ENCODE data around the gene PLCG1. TPM values are rescaled to one million over a fixed set of nuclear protein-coding genes. Genes with fewer than 3 reads are reported as not detected.
A peak's percentile ranks its signal among the peaks of the same experiment; 100 is the strongest.

Gene PLCG1
- total and polyA plus RNA-seq, 9 of the 15 experiments (the other 6 are each of a cell fraction or from before 2014, with no cell fraction given): 1.7 to 67.0 (median 34.8) TPM

GRCh38 chr20:41137614-41138474, 501 bp downstream of the PLCG1 start (continued):
- peak; percentile 9; the same call in 1 of the 2 replicates for TF ChIP-seq REST (IDR thresholded peaks at IDR 0.05; ENCODE audit: borderline replicate concordance)
- no peak for TF ChIP-seq REST (CRISPR knock-in tag; IDR thresholded peaks at IDR 0.05; ENCODE audit: low read depth)
- no peak for TF ChIP-seq TRIM28 (IDR thresholded peaks at IDR 0.05)
- TF ChIP-seq POLR2A (conservative IDR thresholded peaks at IDR 0.05): peak; percentile 40
- no peak; the same call in 1 of the 2 replicates for TF ChIP-seq ZNF766 (CRISPR knock-in tag; conservative IDR thresholded peaks at IDR 0.05)
- TF ChIP-seq, protein P1, sequence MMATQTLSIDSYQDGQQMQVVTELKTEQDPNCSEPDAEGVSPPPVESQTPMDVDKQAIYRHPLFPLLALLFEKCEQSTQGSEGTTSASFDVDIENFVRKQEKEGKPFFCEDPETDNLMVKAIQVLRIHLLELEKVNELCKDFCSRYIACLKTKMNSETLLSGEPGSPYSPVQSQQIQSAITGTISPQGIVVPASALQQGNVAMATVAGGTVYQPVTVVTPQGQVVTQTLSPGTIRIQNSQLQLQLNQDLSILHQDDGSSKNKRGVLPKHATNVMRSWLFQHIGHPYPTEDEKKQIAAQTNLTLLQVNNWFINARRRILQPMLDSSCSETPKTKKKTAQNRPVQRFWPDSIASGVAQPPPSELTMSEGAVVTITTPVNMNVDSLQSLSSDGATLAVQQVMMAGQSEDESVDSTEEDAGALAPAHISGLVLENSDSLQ (IDR thresholded peaks at IDR 0.05): 0 out of 2 replicates have a peak, but pooled peaks have one; percentile 11
- no peak for TF ChIP-seq NRF1 (conservative IDR thresholded peaks at IDR 0.05 in 1 of 2, IDR thresholded peaks at IDR 0.05 in 1 of 2)
- peak; percentile 42 for TF ChIP-seq HMGN3 (IDR thresholded peaks at IDR 0.05; ENCODE audit: borderline replicate concordance, extremely low read depth, insufficient read length, low read depth, low read length)
- no peak for TF ChIP-seq ELF1 (tag; IDR thresholded peaks at IDR 0.05)
- no peak for TF ChIP-seq SRF (CRISPR knock-in tag; IDR thresholded peaks at IDR 0.05)
- TF ChIP-seq, protein P2, sequence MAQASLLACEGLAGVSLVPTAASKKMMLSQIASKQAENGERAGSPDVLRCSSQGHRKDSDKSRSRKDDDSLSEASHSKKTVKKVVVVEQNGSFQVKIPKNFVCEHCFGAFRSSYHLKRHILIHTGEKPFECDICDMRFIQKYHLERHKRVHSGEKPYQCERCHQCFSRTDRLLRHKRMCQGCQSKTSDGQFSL (CRISPR knock-in tag; IDR thresholded peaks at IDR 0.05): peak; percentile 82
- TF ChIP-seq, protein P2 (tag; IDR thresholded peaks at IDR 0.05): peak in 1 of 2 experiments; percentile 80; a peak in 1 of 4 replicates
- no peak for TF ChIP-seq ZNF165 (CRISPR knock-in tag; IDR thresholded peaks at IDR 0.05; ENCODE audit: borderline replicate concordance)
- no peak for TF ChIP-seq HDAC2 (IDR thresholded peaks at IDR 0.05)
- peak; percentile 85; the same call in 1 of the 2 replicates for TF ChIP-seq ZZZ3 (IDR thresholded peaks at IDR 0.05)
- TF ChIP-seq MTA3 (IDR thresholded peaks at IDR 0.05; ENCODE audit: borderline replicate concordance): peak; percentile 31; the same call in 1 of the 2 replicates
- peak; percentile 74 for TF ChIP-seq NR2C1 (IDR thresholded peaks at IDR 0.05)
- peak; percentile 61; the same call in 1 of the 2 replicates for TF ChIP-seq NR2C1 (tag; IDR thresholded peaks at IDR 0.05)
